OCI-LY7 (cell line): ENCODE data around the gene NACC2. TPM values are rescaled to one million over a fixed set of nuclear protein-coding genes. Genes with fewer than 3 reads are reported as not detected.
"Not testable (repeated sequence)": the region's sequence is repeated elsewhere in the genome, so short reads cannot be mapped to it uniquely, and the experiment has no call there.

Experiments
- BruUV-seq: library from RNA; stranded (reverse); fragments of 400-500 nt; replicated peaks from 2 replicates; lab custom pipeline; 2021; lab: Mats Ljungman, UMichigan
- CTCF ChIA-PET: fragments of 300-600 bp; sonication (Branson Sonifier 250); formaldehyde crosslinking; loops from one replicate; lab custom pipeline; 2022; ENCODE audit warnings: antibody characterized with exemption; ENCODE audit not compliant: unreplicated experiment; lab: Charles Lee
- POLR2A ChIA-PET: fragments of 300-600 bp; sonication (Branson Sonifier 250); formaldehyde crosslinking; loops from one replicate; lab custom pipeline; 2022; ENCODE audit warnings: antibody characterized with exemption; lab: Charles Lee
- DNase-seq: peaks from one replicate; pipeline ENCODE4 v3.0.0-alpha.2; 2015; ENCODE audit warnings: low spot score
- H2AFZ ChIP-seq: fragments of 200-600 bp; sonication (generic), shearing (Covaris generic); 2 replicates; pipeline ENCODE4 v1.6.1; 2014; ENCODE audit warnings: mild to moderate bottlenecking, antibody characterized with exemption, low read length, moderate library complexity
- H3K27ac ChIP-seq: fragments of 200-600 bp; sonication (generic); 2 replicates; pipeline ENCODE4 v1.5.1; 2014; ENCODE audit warnings: mixed run types, low read depth, mild to moderate bottlenecking, moderate library complexity, low read length, inconsistent platforms; ENCODE audit not compliant: poor library complexity, severe bottlenecking
- H3K36me3 ChIP-seq: fragments of 200-600 bp; sonication (generic); 2 replicates; pipeline ENCODE4 v1.6.1; 2014; ENCODE audit warnings: mild to moderate bottlenecking, antibody characterized with exemption, low read length, moderate library complexity, mixed read lengths; ENCODE audit not compliant: insufficient read depth
- H3K4me1 ChIP-seq: fragments of 200-600 bp; sonication (generic); 2 replicates; pipeline ENCODE4 v1.5.1; 2014; ENCODE audit warnings: mild to moderate bottlenecking, low read length; ENCODE audit not compliant: insufficient read depth, poor library complexity, severe bottlenecking
- H3K4me2 ChIP-seq: fragments of 200-600 bp; sonication (generic); 2 replicates; pipeline ENCODE4 v1.6.1; 2014; ENCODE audit warnings: mild to moderate bottlenecking, low read length
- H3K4me3 ChIP-seq: fragments of 200-600 bp; sonication (generic); 2 replicates; pipeline ENCODE4 v1.5.1; 2014; ENCODE audit warnings: mild to moderate bottlenecking, low read depth, low read length; ENCODE audit not compliant: poor library complexity, severe bottlenecking
- H3K79me2 ChIP-seq: fragments of 200-600 bp; sonication (generic); 2 replicates; pipeline ENCODE4 v1.6.1; 2016; ENCODE audit warnings: low read depth, mild to moderate bottlenecking, low read length, moderate library complexity, mixed read lengths; ENCODE audit not compliant: insufficient read depth
- H3K9me2 ChIP-seq: fragments of 200-600 bp; sonication (generic); 2 replicates; pipeline ENCODE4 v1.6.1; 2016; ENCODE audit warnings: mild to moderate bottlenecking, low read length, mixed read lengths; ENCODE audit not compliant: insufficient read depth
- H3K9me3 ChIP-seq: fragments of 200-600 bp; sonication (generic); 2 replicates; pipeline ENCODE4 v1.6.1; 2014; ENCODE audit warnings: mild to moderate bottlenecking, mixed run types, low read length, mixed read lengths
- H4K20me1 ChIP-seq: fragments of 200-600 bp; sonication (generic); 2 replicates; pipeline ENCODE4 v1.6.1; 2014; ENCODE audit warnings: mild to moderate bottlenecking, antibody characterized with exemption, low read length, moderate library complexity, mixed read lengths; ENCODE audit not compliant: insufficient read depth
- CTCF ChIP-seq: fragments of 200-600 bp; sonication (generic); conservative IDR thresholded peaks from 2 replicates; pipeline ENCODE4 v1.5.1; 2014; ENCODE audit warnings: mild to moderate bottlenecking, antibody characterized with exemption, low read length, moderate library complexity, mixed read lengths
- EZH2phosphoT487 ChIP-seq: fragments of 200-600 bp; sonication (generic); IDR thresholded peaks from 2 replicates; pipeline ENCODE4 v1.6.1; 2018; ENCODE audit warnings: low read depth, borderline replicate concordance, mild to moderate bottlenecking, mixed run types, antibody characterized with exemption, low read length, moderate library complexity, mixed read lengths
- intact Hi-C: fragments of 100-400 bp; cut with micrococcal nuclease; formaldehyde crosslinking; loops from one replicate; pipeline ENCODE4 v1.10.0; 2022; ENCODE audit not compliant: unreplicated experiment
- total RNA-seq, 2 experiments: library from RNA; depleted of rRNA in 1 of 2; stranded (reverse); fragments of >200 nt in 1 of 2; shearing (Covaris generic) in 1 of 2; gene quantifications; 2 replicates each; pipeline ENCODE4 v1.2.3, GENCODE V29; 2014 to 2022

Gene NACC2
- total RNA-seq, 2 experiments from 2014 or later, result 0.38 to 0.72 TPM

DNA sequence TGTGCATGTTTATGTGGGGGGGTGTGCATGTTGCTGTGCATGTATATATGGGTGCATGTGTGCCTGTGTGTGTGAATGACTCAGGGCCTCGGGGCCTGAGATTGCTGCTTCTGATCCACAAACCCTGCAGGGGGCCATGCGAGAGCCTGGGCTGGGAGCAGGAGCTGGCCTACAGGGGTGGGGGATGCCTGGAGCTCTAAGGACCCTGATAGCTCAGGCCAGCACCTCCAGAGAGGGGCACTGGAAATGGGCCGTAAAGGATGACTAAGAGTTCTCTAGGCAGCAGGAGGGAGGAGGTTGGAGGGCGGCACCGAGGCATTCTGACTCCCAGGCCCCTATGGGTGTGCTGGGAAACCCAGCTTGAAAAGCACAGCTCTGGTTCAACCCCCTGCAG is 127.0 kb downstream of the NACC2 start:
- H3K4me2 ChIP-seq, result no peak overlapping the region
- ChIA-PET POLR2A (no interaction called here), CTCF (interaction anchor here (0.5 kb wide), 1 partner anchor 35 kb away, joined by 3 read pairs; no protein-coding TSS in a partner anchor)
- BruUV-seq, result no TSS peak
- H3K36me3 ChIP-seq, result no peaks in the 10 kb centered on the region
- no peaks in the 10 kb centered on the region for H3K79me2 ChIP-seq
- no peak overlapping the region for H3K4me3 ChIP-seq
- intact Hi-C loops, result loop anchor here (5.0 to 10.0 kb wide), 2 partner anchors 103 to 169 kb away; no protein-coding TSS in a partner anchor
- H3K4me1 ChIP-seq, result peaks cover 20% of the 10 kb centered on the region
- no peak overlapping the region for H2AFZ ChIP-seq
- no peaks in the 10 kb centered on the region for H3K9me2 ChIP-seq
- no peaks in the 10 kb centered on the region for H3K9me3 ChIP-seq
- no peak for DNase-seq
- TF ChIP-seq CTCF (no peak), EZH2phosphoT487 (no peak)
- no peaks in the 10 kb centered on the region for H4K20me1 ChIP-seq
- H3K27ac ChIP-seq, result no peak overlapping the region

GRCh38 chr9:135966916-135967260 is 128.2 kb downstream of the NACC2 start:
- H3K27ac ChIP-seq, H3K4me3 ChIP-seq, H3K79me2 ChIP-seq, CTCF ChIA-PET, H3K4me2 ChIP-seq, DNase-seq, H3K9me3 ChIP-seq, H3K36me3 ChIP-seq, POLR2A ChIA-PET, H4K20me1 ChIP-seq, H3K9me2 ChIP-seq, BruUV-seq, H2AFZ ChIP-seq: not testable (repeated sequence)
- H3K4me1 ChIP-seq, result peaks cover 24% of the 10 kb centered on the region
- intact Hi-C loops, result loop anchor here (1.0 to 10.0 kb wide), 3 partner anchors 102 to 170 kb away; no protein-coding TSS in a partner anchor

DNA sequence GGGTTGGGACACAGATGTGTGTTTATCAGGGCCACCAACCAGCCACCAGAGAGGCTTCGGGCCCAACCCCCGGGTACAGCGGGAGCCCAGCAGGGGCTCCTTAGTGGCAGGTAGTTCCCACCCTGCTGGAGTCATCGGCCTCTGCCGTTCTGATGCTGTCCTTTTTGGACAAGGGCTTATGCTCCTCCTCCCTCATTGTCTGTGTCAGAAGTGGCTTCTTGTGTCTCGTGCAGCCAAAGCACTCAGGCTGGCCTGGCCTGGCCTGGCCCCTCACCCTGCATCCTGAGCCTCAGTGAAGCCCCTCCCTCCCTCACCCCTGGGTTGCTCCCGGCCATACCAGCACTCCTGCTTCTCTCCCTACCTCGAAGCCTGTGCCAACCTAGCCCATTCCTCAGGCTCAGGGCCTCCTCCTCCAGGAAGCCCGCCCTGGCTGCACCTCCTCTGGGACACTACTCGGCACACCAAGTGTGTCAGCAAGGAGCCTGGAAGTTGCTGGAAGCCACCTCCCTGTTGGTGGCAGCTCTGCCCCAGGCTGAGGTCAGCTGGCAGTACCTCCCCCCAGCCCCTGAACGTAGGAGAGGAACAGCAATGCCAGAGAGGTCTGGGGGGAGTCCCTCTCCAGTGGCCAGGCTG is 129.8 kb downstream of the NACC2 start:
- DNase-seq, result no peak
- ChIA-PET CTCF (no interaction called here), POLR2A (no interaction called here)
- TF ChIP-seq EZH2phosphoT487 (no peak), CTCF (no peak)
- Histone ChIP-seq H3K4me1 (peaks cover 30% of the 10 kb centered on the region), H3K4me2 (no peak overlapping the region), H2AFZ (no peak overlapping the region), H3K4me3 (no peak overlapping the region), H4K20me1 (no peaks in the 10 kb centered on the region; the same call in 1 of the 2 replicates), H3K36me3 (no peaks in the 10 kb centered on the region), H3K79me2 (peaks cover 6% of the 10 kb centered on the region), H3K27ac (no peak overlapping the region), H3K9me3 (no peaks in the 10 kb centered on the region), H3K9me2 (no peaks in the 10 kb centered on the region)
- intact Hi-C loops, result loop anchor here (5.0 to 10.0 kb wide), 2 partner anchors 100 to 172 kb away; no protein-coding TSS in a partner anchor
- BruUV-seq, result no TSS peak
